Hepatocyte (in vitro differentiated cells): ENCODE data around the gene ZHX3.

Experiments used
- EZH2phosphoT487 ChIP-seq: fragments of 200-600 bp; sonication (generic); IDR thresholded peaks from one replicate; pipeline ENCODE4 v1.6.1; 2018; ENCODE audit warnings: antibody characterized with exemption, mild to moderate bottlenecking, low read depth, moderate library complexity; ENCODE audit not compliant: unreplicated experiment, severe bottlenecking
- TF ChIP-seq, protein P1 (sequence below): fragments of 200-600 bp; sonication (generic); IDR thresholded peaks from 2 replicates; pipeline ENCODE4 v1.5.1; 2016; ENCODE audit warnings: antibody characterized with exemption, mild to moderate bottlenecking; ENCODE audit not compliant: poor library complexity

DNA sequence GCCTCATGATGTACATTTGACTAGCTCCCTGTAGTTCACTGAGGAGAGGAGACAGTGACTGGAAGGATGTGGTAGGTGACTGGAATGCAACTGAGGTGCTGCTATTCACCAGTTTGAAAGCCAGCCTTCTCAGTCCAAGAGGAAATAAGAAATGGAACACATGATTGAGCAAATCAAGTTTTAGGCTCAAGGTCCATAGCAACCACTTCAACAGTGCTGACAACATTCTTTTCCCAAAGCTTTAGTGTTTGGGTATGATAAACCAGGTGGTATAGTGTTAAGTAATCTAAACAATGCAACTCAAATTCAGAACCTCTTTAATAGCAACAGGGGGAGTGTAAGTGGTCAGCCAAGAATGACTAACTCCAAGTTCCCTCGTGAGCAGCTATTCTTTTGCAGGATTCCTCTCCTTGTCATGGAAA is 9.2 kb downstream of the ZHX3 start:
- TF ChIP-seq, protein P1, sequence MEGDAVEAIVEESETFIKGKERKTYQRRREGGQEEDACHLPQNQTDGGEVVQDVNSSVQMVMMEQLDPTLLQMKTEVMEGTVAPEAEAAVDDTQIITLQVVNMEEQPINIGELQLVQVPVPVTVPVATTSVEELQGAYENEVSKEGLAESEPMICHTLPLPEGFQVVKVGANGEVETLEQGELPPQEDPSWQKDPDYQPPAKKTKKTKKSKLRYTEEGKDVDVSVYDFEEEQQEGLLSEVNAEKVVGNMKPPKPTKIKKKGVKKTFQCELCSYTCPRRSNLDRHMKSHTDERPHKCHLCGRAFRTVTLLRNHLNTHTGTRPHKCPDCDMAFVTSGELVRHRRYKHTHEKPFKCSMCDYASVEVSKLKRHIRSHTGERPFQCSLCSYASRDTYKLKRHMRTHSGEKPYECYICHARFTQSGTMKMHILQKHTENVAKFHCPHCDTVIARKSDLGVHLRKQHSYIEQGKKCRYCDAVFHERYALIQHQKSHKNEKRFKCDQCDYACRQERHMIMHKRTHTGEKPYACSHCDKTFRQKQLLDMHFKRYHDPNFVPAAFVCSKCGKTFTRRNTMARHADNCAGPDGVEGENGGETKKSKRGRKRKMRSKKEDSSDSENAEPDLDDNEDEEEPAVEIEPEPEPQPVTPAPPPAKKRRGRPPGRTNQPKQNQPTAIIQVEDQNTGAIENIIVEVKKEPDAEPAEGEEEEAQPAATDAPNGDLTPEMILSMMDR = no peak
- no peak for TF ChIP-seq EZH2phosphoT487
